HG02981 (cell line): Measurements from ENCODE around the gene GATA1.
"Not testable (repeated sequence)": the region's sequence is repeated elsewhere in the genome, so short reads cannot be mapped to it uniquely, and the experiment has no call there.

ENCODE experiments used
- ATAC-seq: cut with Tn5 transposase; IDR thresholded peaks from one replicate; pipeline ENCODE4 v1.9.1; 2021; ENCODE audit warnings: mild to moderate bottlenecking, moderate library complexity; ENCODE audit not compliant: unreplicated experiment

Gene GATA1

GRCh38 chrX:48806081-48806480 lies 19.7 kb downstream of the GATA1 start:
- ATAC-seq, result no peak

DNA sequence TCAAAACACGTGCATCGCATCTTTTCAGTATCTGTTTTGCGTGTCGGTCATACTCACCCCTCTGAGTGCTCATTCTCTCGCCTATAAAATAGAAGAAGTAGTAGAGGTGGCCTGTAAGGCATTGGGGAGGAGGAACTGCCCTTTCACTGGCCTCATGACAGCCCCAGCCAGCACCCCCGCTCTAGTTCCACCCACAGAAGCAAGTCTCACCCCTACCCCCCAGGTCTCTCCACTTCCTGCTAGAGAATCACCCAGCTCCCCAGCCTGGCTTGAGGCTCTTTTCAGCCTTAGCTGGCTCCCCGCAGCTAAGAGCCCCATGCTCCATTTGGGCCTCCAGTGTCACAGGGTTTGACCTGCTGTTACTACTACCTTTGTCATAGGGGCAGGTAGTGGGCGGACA lies 27.3 kb downstream of the GATA1 start:
- no peak for ATAC-seq

GRCh38 chrX:48814722-48815121 lies 28.3 kb downstream of the GATA1 start:
- ATAC-seq, result no peak

DNA sequence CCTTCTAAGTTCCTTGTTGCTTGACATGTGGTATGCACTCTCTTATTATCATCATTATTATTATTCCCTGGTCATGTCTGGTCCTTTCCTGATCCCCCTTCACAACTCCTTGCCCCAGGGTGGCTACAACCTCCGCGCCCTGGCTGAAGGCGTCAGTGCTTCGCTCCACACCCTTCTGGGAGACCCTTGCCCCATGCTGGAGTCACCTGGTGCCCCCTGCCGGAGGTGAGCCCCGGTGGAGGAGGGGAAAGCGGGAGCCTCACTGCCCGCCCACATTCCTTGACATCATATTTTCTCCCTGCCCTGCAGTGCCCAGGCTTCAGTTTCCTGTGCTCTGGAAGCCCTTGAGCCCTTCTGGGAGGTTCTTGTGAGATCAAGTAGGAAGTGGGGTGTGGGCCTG lies 28.9 kb downstream of the GATA1 start:
- no peak for ATAC-seq

GRCh38 chrX:48816014-48816810 lies 29.8 kb downstream of the GATA1 start:
- ATAC-seq, result no peak

DNA sequence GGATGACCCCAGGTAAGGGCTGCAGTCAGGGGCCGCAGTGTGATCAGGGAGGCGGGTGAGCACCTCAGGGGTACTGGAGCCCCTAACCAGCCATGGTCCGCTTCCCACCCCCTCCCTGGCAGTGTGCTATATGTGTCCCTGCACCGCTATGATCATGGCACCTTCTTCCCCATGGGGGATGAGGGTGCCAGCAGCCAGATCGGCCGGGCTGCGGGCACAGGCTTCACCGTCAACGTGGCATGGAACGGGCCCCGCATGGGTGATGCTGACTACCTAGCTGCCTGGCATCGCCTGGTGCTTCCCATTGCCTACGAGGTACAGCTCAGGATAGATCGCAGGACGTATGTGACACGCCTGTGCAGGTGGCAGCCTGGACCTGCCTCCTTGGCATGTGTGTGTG lies 31.7 kb downstream of the GATA1 start:
- no peak for ATAC-seq

DNA sequence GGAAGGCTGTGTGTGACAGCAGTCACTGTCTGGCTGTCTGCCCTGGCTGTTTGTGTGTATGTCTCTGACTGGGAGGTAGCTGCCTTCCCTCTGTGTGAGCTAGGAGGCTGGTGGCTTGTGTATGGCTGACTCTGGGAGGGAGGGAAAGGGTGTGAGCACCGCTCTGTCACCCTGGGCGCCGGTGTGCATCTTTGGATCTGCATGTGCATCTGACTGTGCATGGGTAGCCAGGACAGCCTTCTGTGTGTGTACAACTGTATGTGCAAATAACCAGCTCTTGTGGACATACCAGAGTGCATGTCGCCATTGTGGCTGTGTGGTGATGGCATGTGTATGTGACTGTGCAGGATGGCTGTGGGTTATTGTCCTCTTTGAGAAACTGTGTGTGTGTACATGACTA lies 32.5 kb downstream of the GATA1 start:
- no peak for ATAC-seq

GRCh38 chrX:48819394-48819793 lies 33.0 kb downstream of the GATA1 start:
- ATAC-seq, result not testable (repeated sequence)

- ATAC-seq, result no peak
These were observed 36.7 kb downstream of the GATA1 start for GRCh38 chrX:48823053-48823452.

DNA sequence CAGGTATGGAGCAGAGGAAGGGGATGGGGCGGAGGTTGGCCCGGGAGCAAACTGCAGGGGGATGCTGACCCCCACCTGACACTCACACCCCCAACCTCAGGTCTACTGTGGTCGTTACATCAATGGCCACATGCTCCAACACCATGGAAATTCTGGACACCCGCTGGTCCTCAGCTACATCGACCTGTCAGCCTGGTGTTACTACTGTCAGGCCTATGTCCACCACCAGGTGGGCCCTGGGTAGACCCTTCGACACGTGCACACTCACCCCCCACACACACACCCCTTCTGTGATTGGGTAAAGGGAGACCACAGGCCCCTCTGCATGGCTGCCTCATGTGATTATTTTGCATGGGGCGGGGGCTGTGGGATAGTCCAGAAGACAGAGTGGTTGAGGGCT lies 37.7 kb downstream of the GATA1 start:
- no peak for ATAC-seq

- no peak for ATAC-seq
These were observed 39.9 kb downstream of the GATA1 start, which contains the start of gene ERAS for GRCh38 chrX:48826135-48826875. Gene ERAS (plus strand): TSS chrX:48826513. CDS start chrX:48829124, 2,611 bp downstream.

DNA sequence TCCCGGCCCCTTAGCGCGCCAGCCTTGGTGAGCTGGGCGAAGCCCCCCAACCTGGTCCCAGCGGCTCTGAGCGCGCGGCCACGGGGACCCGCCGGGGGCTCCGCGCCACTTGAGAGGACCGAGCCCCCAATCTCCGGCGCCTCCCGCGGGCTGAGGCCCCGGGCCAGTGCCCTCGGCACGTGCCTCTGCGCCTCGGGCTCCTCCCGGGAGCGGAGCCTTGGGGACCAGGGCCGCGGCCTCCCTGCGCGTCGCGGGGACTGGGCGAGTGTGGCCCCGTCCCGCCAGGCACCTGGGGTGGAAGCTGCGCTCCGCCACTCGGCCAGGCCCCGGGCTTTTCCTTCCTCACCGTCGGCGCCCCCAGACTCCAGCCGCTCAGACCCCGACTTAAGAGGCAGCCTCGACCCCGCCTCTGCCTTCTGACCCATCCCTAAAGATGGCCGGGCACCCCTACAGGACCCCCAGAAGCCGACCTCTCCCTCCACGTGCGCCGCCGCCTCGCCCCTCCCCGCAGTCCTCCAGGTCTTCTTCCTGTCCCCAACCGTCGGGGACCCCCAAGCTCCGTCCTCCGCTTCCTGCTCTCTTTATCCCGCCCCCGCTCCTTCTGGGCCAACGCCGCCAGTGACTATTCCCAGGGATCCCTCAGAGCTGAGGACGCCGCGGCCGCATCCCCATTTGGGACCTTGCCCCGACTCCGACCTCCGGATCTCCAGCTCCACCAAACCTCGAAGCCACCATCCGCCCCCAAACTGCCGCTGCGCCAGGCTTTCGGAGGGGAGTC lies 40.7 kb downstream of the GATA1 start:
- ATAC-seq, result no peak

DNA sequence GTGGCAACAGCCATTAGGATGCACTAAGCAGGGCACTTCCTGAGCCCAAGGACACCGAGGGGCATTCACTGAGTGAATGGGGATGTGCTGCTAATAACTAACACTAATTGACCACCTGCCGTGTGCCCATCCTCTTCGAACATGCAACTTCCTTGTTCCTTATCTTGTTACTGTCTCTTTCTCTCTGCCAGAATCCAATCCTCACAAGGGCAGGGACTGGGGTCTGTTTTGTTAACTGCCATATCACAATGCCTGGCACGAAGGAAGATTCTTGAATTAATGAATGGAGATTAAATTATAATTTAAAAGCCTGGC lies 41.2 kb downstream of the GATA1 start:
- ATAC-seq, result no peak

DNA sequence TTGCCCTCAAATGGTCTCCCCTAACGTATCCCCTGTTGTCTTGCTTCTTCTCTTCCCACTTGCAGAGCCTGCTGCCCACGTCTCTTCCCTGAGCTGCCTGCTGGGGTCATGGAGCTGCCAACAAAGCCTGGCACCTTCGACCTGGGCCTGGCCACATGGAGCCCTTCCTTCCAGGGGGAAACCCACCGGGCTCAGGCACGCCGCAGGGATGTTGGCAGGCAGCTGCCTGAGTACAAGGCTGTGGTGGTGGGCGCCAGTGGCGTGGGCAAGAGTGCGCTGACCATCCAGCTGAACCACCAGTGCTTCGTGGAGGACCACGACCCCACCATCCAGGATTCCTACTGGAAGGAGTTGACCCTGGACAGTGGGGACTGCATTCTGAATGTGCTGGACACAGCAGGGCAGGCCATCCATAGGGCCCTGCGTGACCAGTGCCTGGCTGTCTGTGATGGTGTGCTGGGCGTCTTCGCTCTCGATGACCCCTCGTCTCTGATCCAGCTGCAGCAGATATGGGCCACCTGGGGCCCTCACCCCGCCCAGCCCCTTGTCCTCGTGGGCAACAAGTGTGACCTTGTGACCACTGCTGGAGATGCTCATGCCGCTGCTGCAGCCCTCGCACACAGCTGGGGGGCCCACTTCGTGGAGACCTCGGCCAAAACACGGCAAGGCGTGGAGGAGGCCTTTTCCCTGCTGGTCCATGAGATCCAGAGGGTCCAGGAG lies 42.8 kb downstream of the GATA1 start:
- ATAC-seq, result no peak

DNA sequence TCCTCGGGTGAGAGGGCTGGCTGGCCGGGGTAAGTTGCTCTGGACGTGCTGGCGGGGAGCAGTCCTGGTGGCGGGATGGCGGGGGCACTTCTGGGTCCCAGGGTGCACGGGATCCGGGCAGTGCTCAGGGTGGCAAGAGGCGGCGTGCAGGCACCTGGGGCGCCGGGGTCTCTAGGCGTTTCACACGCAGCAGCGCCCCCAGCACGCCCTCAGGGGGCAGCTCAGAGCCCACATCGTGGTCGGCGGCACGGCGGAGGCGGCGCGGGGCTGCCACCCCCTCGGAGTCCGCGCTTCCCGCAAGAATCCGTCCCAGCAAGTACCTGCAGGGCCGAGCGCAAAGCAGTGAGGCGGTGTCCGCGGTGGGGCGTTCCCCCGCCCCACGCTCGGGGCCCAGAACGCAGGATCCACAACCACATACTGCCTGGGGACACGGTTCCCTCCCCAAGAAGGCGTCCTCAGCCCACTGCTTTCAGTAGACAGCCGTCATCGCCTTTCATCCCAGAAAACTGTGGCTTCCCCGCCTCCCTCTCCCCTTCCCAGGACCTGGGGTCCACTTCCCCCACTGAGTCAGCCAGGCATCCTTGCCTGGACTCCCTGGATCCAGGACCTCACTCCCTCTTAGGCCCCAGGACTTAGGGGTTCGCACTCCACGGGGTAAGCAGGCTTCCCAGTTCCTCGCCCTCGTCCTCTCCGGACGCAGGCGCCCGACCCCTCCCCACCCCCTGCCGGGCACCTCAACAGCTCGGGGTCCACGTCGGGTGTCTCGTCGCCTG lies 44.9 kb downstream of the GATA1 start:
- no peak for ATAC-seq

GRCh38 chrX:48831909-48832291 lies 45.5 kb downstream of the GATA1 start:
- no peak for ATAC-seq

- no peak for ATAC-seq
These were observed 47.2 kb downstream of the GATA1 start for GRCh38 chrX:48833542-48834138.

GRCh38 chrX:48834383-48834709 lies 48.0 kb downstream of the GATA1 start:
- ATAC-seq, result no peak

GRCh38 chrX:48835524-48836329 lies 49.3 kb downstream of the GATA1 start, which contains the start of gene PCSK1N:
Gene PCSK1N (minus strand): TSS chrX:48835610. CDS start chrX:48835532, 78 bp downstream.
- no peak for ATAC-seq
